T-helper 1 cell (primary cell): Measurements from ENCODE around the gene ZNF529.

ENCODE experiments used
- DNase-seq, 5 donors: peaks; one replicate each; pipeline ENCODE4 v3.0.0-alpha.2; 2012 to 2020

Gene ZNF529

GRCh38 chr19:36508325-36508724 lies 64.8 kb downstream of the ZNF529 start:
- no peak for DNase-seq

GRCh38 chr19:36501973-36502372 lies 71.1 kb downstream of the ZNF529 start:
- DNase-seq = no peak

GRCh38 chr19:36497001-36497400 lies 76.1 kb downstream of the ZNF529 start:
- DNase-seq = no peak
